ENCODE measurements around the gene ZSWIM1. TPM values are rescaled to one million over a fixed set of nuclear protein-coding genes. Genes with fewer than 3 reads are reported as not detected.
A peak's percentile ranks its signal among the peaks of the same experiment; 100 is the strongest.

ZSWIM1 gene
- total and polyA plus RNA-seq, 2 of the 13 experiments (the other 11 are each of a cell fraction or from before 2014, with no cell fraction given) = 9.5 to 11.7 TPM

DNA sequence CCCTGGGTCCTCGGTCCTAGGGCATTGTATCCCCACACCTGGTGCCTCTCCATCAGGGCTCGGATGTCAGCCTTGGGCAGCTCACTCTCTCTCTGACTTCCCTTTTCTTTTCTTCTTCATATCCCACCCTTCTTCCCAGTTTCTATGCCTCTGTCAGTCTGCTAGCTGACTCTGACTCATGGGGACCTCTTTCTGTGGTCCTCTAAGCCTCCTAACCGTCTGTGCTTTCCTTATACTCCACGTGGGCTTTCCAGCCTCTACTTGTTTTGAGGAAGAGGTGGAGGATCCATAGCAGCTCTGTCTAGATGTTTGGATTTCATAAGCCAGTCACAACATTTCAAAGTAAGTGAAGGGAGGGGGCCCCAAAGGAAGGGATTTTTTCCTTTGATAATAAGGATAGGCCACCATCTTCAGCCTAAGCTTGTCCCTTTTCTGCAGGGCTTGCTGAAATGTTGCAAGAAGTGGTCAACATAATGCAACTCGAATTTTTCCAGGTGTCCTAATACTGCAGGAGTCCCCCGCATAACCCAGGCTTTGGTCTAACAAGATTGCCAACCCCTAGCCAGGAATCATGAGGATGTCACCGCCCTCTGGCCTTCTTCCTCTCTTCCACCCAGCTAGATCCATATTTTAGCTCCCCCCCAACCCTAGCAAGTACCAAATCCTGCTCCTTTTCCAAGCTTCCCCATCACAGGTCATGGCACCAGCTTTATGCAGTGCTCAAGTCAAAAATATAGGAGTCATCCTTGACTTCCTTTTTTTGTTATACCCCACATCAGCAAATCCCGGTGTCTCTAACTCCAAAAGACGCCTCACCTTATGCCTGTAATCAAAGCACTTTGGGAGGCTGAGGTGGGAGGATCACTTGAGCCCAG, 39.7 kb downstream of the ZSWIM1 start (continued):
- no peak for TF ChIP-seq ZNF510 (CRISPR knock-in tag; IDR thresholded peaks at IDR 0.05; ENCODE audit: low read depth)
- TF ChIP-seq FOXO1 (CRISPR knock-in tag; IDR thresholded peaks at IDR 0.05) = 0 out of 2 replicates have a peak, but pooled peaks have one; percentile 14
- TF ChIP-seq, protein P1, sequence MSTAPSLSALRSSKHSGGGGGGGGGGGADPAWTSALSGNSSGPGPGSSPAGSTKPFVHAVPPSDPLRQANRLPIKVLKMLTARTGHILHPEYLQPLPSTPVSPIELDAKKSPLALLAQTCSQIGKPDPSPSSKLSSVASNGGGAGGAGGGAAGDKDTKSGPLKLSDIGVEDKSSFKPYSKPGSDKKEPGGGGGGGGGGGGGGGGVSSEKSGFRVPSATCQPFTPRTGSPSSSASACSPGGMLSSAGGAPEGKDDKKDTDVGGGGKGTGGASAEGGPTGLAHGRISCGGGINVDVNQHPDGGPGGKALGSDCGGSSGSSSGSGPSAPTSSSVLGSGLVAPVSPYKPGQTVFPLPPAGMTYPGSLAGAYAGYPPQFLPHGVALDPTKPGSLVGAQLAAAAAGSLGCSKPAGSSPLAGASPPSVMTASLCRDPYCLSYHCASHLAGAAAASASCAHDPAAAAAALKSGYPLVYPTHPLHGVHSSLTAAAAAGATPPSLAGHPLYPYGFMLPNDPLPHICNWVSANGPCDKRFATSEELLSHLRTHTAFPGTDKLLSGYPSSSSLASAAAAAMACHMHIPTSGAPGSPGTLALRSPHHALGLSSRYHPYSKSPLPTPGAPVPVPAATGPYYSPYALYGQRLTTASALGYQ (CRISPR knock-in tag; IDR thresholded peaks at IDR 0.05) = 0 out of 2 replicates have a peak, but pooled peaks have one; percentile 35
- TF ChIP-seq EP300 (IDR thresholded peaks at IDR 0.05; ENCODE audit: low read depth in 2 of 2, low read length in 2 of 2) = peak in 1 of 2 experiments; percentile 14; a peak in 1 of 4 replicates
- TF ChIP-seq EP300 (CRISPR knock-in tag; IDR thresholded peaks at IDR 0.05; ENCODE audit: borderline replicate concordance) = no peak; the same call in 1 of the 2 replicates
- 0 out of 2 replicates have a peak, but pooled peaks have one; percentile 11 for TF ChIP-seq ZNF230 (CRISPR knock-in tag; IDR thresholded peaks at IDR 0.05)
- no peak for TF ChIP-seq PHF21A (CRISPR knock-in tag; IDR thresholded peaks at IDR 0.05)
- peak; percentile 34; the same call in 1 of the 2 replicates for TF ChIP-seq FOXK1 (CRISPR knock-in tag; IDR thresholded peaks at IDR 0.05; ENCODE audit: borderline replicate concordance, low read depth)
- no peak for TF ChIP-seq ZMAT3 (CRISPR knock-in tag; conservative IDR thresholded peaks at IDR 0.05)
- peak; percentile 74; the same call in 1 of the 2 replicates for TF ChIP-seq SNAPC2 (CRISPR knock-in tag; IDR thresholded peaks at IDR 0.05)
- TF ChIP-seq ATF4 (CRISPR knock-in tag; IDR thresholded peaks at IDR 0.05) = peak in 1 of 2 experiments; percentile 89; a peak in 2 of 4 replicates
- peak; percentile 30; the same call in 1 of the 2 replicates for TF ChIP-seq TAF1 (CRISPR knock-in tag; IDR thresholded peaks at IDR 0.05)
- TF ChIP-seq ZNF264 (CRISPR knock-in tag; IDR thresholded peaks at IDR 0.05) = peak; percentile 24; the same call in 1 of the 2 replicates
- TF ChIP-seq SNRNP70 (IDR thresholded peaks at IDR 0.05; ENCODE audit: low read depth, low read length) = no peak
- TF ChIP-seq XRCC5 (optimal IDR thresholded peaks at IDR 0.05; ENCODE audit: low read length) = peak; percentile 12
- no peak for TF ChIP-seq MTF2 (CRISPR knock-in tag; IDR thresholded peaks at IDR 0.05; ENCODE audit: borderline replicate concordance)
- TF ChIP-seq SETDB1 (CRISPR knock-in tag; IDR thresholded peaks at IDR 0.05; ENCODE audit: borderline replicate concordance) = peak; percentile 65; the same call in 1 of the 2 replicates
- TF ChIP-seq SALL2 (CRISPR knock-in tag; IDR thresholded peaks at IDR 0.05) = 0 out of 2 replicates have a peak, but pooled peaks have one; percentile 10
- TF ChIP-seq ZNF501 (CRISPR knock-in tag; IDR thresholded peaks at IDR 0.05) = peak; percentile 53; the same call in 1 of the 2 replicates
